Esophagus squamous epithelium (tissue), 5 donors: Measurements from ENCODE around the gene SUPT3H. TPM values are rescaled to one million over a fixed set of nuclear protein-coding genes. Genes with fewer than 3 reads are reported as not detected.

ENCODE experiments used
- DNase-seq: peaks from one replicate; lab custom pipeline; 2025; lab: John Stamatoyannopoulos, UW
- H3K27ac ChIP-seq, 4 donors: fragments of 200-600 bp; sonication (generic); one replicate each; pipeline ENCODE4 v1.5.1; 2016 to 2019; ENCODE audit warnings: mild to moderate bottlenecking in 1 of 4
- H3K27me3 ChIP-seq, 4 donors: fragments of 200-600 bp; sonication (generic); 1 replicate in 3 of 4; 2 replicates in 1 of 4; pipeline versions ENCODE4 v1.5.1 to v1.6.0; 2017 to 2021; ENCODE audit warnings: antibody characterized with exemption in 1 of 4
- H3K36me3 ChIP-seq, 3 donors: fragments of 200-600 bp; sonication (generic); one replicate each; pipeline ENCODE4 v1.5.1; 2016 to 2019
- H3K4me1 ChIP-seq, 3 donors: fragments of 200-600 bp; sonication (generic); one replicate each; pipeline ENCODE4 v1.5.1; 2017 to 2019
- H3K4me3 ChIP-seq, 4 donors: fragments of 200-600 bp; sonication (generic); 1 replicate in 3 of 4; 2 replicates in 1 of 4; pipeline ENCODE4 v1.5.1; 2016 to 2019; ENCODE audit warnings: mild to moderate bottlenecking in 2 of 4, moderate library complexity in 1 of 4
- H3K9me3 ChIP-seq, 3 donors: fragments of 200-600 bp; sonication (generic); one replicate each; pipeline ENCODE4 v1.5.1; 2016 to 2019
- POLR2A ChIP-seq, 4 donors: fragments of 450-650 bp; IDR thresholded peaks; one replicate each; pipeline ENCODE4 v1.6.1; 2017; ENCODE audit warnings: antibody characterized with exemption in 4 of 4, mild to moderate bottlenecking in 4 of 4, moderate library complexity in 3 of 4
- WGBS, 2 donors: methylation state at CpG; one replicate each; pipeline ENCODE4 v1.1.5; 2018; 5-methylcytosine and 5-hydroxymethylcytosine counted together
- intact Hi-C: fragments of 100-400 bp; cut with DNase I; formaldehyde crosslinking; loops from one replicate; pipeline ENCODE4 v1.15.0; 2022
- total RNA-seq, 4 donors: library from RNA; depleted of rRNA; stranded (reverse); fragments of >200 nt; gene quantifications; one replicate each; pipeline ENCODE4 v1.1.0, GENCODE V29; 2016
- TF ChIP-seq, protein P1 (sequence below), 6 experiments: fragments of 450-650 bp in 4 of 6; fragments of 200-600 bp in 2 of 6; sonication (generic) in 2 of 6; IDR thresholded peaks; one replicate each; pipeline ENCODE4 v1.5.1; 2016 to 2019; ENCODE audit warnings: antibody characterized with exemption in 6 of 6, mild to moderate bottlenecking in 4 of 6, moderate library complexity in 4 of 6
- donor health status: DM: yes; HTN: yes; CAD: no.

The SUPT3H gene
- total RNA-seq, 4 donors from 2014 or later = 3.6 to 10.9 (median 5.3) TPM

DNA sequence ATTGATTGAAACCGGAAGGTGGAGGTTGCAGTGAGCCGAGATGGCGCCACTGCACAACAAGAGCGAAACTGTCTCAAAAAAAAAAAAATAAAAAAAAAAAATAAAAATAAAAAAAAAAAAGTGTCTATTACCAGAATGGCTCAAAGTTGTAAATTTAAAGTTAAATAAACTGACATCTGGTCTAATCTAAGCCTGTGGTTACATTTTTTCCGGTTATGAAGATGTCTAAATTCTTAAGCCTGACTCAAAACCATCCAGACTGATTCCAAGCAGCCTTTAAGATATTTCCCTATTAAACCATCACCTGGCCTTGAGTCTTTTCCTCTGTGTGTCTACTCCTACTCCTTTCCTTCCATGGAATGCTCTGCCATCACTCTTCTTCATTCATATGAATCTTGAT is 421.3 kb downstream of the SUPT3H start:
- DNase-seq = no peak
- Histone ChIP-seq H3K4me1 (no peaks in the 10 kb centered on the region), H3K27me3 (no peaks in the 10 kb centered on the region), H3K9me3 (no peaks in the 10 kb centered on the region), H3K36me3 (peaks cover 0 to 1% (median 0%) of the 10 kb centered on the region in 3 donors), H3K4me3 (no peak overlapping the region), H3K27ac (no peak overlapping the region)
- intact Hi-C loops = no loop called here
- WGBS, 2 donors = 87 to 97% methylated on average over 5 of the region's 5 CpGs
- TF ChIP-seq, protein P1, sequence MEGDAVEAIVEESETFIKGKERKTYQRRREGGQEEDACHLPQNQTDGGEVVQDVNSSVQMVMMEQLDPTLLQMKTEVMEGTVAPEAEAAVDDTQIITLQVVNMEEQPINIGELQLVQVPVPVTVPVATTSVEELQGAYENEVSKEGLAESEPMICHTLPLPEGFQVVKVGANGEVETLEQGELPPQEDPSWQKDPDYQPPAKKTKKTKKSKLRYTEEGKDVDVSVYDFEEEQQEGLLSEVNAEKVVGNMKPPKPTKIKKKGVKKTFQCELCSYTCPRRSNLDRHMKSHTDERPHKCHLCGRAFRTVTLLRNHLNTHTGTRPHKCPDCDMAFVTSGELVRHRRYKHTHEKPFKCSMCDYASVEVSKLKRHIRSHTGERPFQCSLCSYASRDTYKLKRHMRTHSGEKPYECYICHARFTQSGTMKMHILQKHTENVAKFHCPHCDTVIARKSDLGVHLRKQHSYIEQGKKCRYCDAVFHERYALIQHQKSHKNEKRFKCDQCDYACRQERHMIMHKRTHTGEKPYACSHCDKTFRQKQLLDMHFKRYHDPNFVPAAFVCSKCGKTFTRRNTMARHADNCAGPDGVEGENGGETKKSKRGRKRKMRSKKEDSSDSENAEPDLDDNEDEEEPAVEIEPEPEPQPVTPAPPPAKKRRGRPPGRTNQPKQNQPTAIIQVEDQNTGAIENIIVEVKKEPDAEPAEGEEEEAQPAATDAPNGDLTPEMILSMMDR (IDR thresholded peaks at IDR 0.05) = no peak
- TF ChIP-seq POLR2A (IDR thresholded peaks at IDR 0.05) = no peak

- no peak overlapping the region for H3K4me3 ChIP-seq
- H3K27me3 ChIP-seq = no peaks in the 10 kb centered on the region
- no peak overlapping the region for H3K27ac ChIP-seq
- no peak for DNase-seq
- peaks cover 0 to 6% (median 0%) of the 10 kb centered on the region in 3 donors for H3K36me3 ChIP-seq
- intact Hi-C loops = no loop called here
- WGBS, 2 donors = 78 to 97% methylated on average over 5 to 11 of the region's 11 CpGs
- peaks cover 0 to 5% (median 0%) of the 10 kb centered on the region in 3 donors for H3K9me3 ChIP-seq
- TF ChIP-seq POLR2A (IDR thresholded peaks at IDR 0.05) = no peak
- TF ChIP-seq, protein P1 (IDR thresholded peaks at IDR 0.05) = no peak
- H3K4me1 ChIP-seq = no peaks in the 10 kb centered on the region
These were observed 422.6 kb downstream of the SUPT3H start for GRCh38 chr6:44955145-44955544.

- no peaks in the 10 kb centered on the region for H3K4me1 ChIP-seq
- TF ChIP-seq POLR2A (IDR thresholded peaks at IDR 0.05) = no peak
- TF ChIP-seq, protein P1 (IDR thresholded peaks at IDR 0.05) = no peak
- DNase-seq = no peak
- H3K4me3 ChIP-seq = no peak overlapping the region
- H3K9me3 ChIP-seq = peaks cover 0 to 8% (median 7%) of the 10 kb centered on the region in 3 donors
- peaks cover 0 to 6% (median 0%) of the 10 kb centered on the region in 3 donors for H3K36me3 ChIP-seq
- intact Hi-C loops = no loop called here
- H3K27ac ChIP-seq = no peak overlapping the region
- no peaks in the 10 kb centered on the region for H3K27me3 ChIP-seq
- WGBS, 2 donors = 92 to 96% methylated on average over 4 of the region's 4 CpGs
These were observed 423.5 kb downstream of the SUPT3H start for GRCh38 chr6:44954281-44954680.

- H3K4me1 ChIP-seq = no peaks in the 10 kb centered on the region
- TF ChIP-seq, protein P1 (IDR thresholded peaks at IDR 0.05) = no peak
- TF ChIP-seq POLR2A (IDR thresholded peaks at IDR 0.05) = no peak
- no peak overlapping the region for H3K4me3 ChIP-seq
- intact Hi-C loops = no loop called here
- DNase-seq = no peak
- peaks cover 0 to 21% (median 7%) of the 10 kb centered on the region in 3 donors for H3K9me3 ChIP-seq
- H3K27me3 ChIP-seq = no peaks in the 10 kb centered on the region
- peaks cover 0 to 6% (median 0%) of the 10 kb centered on the region in 3 donors for H3K36me3 ChIP-seq
- 91 to 100% methylated on average over 1 to 2 of the region's 2 CpGs for WGBS, 2 donors
- H3K27ac ChIP-seq = no peak overlapping the region
These were observed 426.4 kb downstream of the SUPT3H start for GRCh38 chr6:44951253-44951747.

- DNase-seq = no peak
- H3K36me3 ChIP-seq = peaks cover 0 to 6% (median 0%) of the 10 kb centered on the region in 3 donors
- H3K27ac ChIP-seq = no peak overlapping the region
- TF ChIP-seq, protein P1 (IDR thresholded peaks at IDR 0.05) = no peak
- no peak for TF ChIP-seq POLR2A (IDR thresholded peaks at IDR 0.05)
- no peaks in the 10 kb centered on the region for H3K27me3 ChIP-seq
- no peak overlapping the region for H3K4me3 ChIP-seq
- peaks cover 0 to 31% (median 10%) of the 10 kb centered on the region in 3 donors for H3K9me3 ChIP-seq
- intact Hi-C loops = no loop called here
- no peaks in the 10 kb centered on the region for H3K4me1 ChIP-seq
These were observed 428.0 kb downstream of the SUPT3H start for GRCh38 chr6:44949596-44950201.
